Activated T-cell treated with anti-CD3 and anti-CD28 coated beads for 4 hours (primary cell): Measurements from ENCODE around the gene RAB27B.
"Not testable (repeated sequence)": the region's sequence is repeated elsewhere in the genome, so short reads cannot be mapped to it uniquely, and the experiment has no call there.

Experiments used
- DNase-seq: peaks from one replicate; pipeline ENCODE4 v3.0.0-alpha.2; 2020

Gene RAB27B

GRCh38 chr18:54820785-54821275 lies 7.4 kb upstream of the RAB27B start:
- DNase-seq = not testable (repeated sequence)

GRCh38 chr18:54822872-54823845 lies 5.1 kb upstream of the RAB27B start:
- DNase-seq = no peak

- no peak for DNase-seq
Measured at GRCh38 chr18:54824761-54825160, 3.5 kb upstream of the RAB27B start.

- DNase-seq = no peak
Measured at GRCh38 chr18:54825601-54826344, 2.5 kb upstream of the RAB27B start.

GRCh38 chr18:54828986-54829385 lies 709 bp downstream of the RAB27B start:
- DNase-seq = no peak

GRCh38 chr18:54829856-54830255 lies 1.6 kb downstream of the RAB27B start:
- no peak for DNase-seq

GRCh38 chr18:54830260-54830659 lies 2.0 kb downstream of the RAB27B start:
- no peak for DNase-seq

- DNase-seq = no peak
Measured at GRCh38 chr18:54830866-54831265, 2.6 kb downstream of the RAB27B start.

GRCh38 chr18:54835944-54836343 lies 7.7 kb downstream of the RAB27B start:
- no peak for DNase-seq

- no peak for DNase-seq
Measured at GRCh38 chr18:54843314-54843713, 15.0 kb downstream of the RAB27B start.

GRCh38 chr18:54845787-54846186 lies 17.5 kb downstream of the RAB27B start:
- DNase-seq = no peak

GRCh38 chr18:54848121-54848520 lies 19.8 kb downstream of the RAB27B start:
- DNase-seq = no peak

- no peak for DNase-seq
Measured at GRCh38 chr18:54849683-54850082, 21.4 kb downstream of the RAB27B start.

- no peak for DNase-seq
Measured at GRCh38 chr18:54850598-54850997, 22.3 kb downstream of the RAB27B start.

GRCh38 chr18:54852780-54853675 lies 24.8 kb downstream of the RAB27B start:
- no peak for DNase-seq

GRCh38 chr18:54855050-54855449 lies 26.8 kb downstream of the RAB27B start:
- DNase-seq = not testable (repeated sequence)

GRCh38 chr18:54856105-54856646 lies 27.9 kb downstream of the RAB27B start:
- no peak for DNase-seq

GRCh38 chr18:54857499-54857898 lies 29.2 kb downstream of the RAB27B start:
- DNase-seq = no peak

- no peak for DNase-seq
Measured at GRCh38 chr18:54859667-54860421, 31.6 kb downstream of the RAB27B start.

GRCh38 chr18:54860941-54861340 lies 32.7 kb downstream of the RAB27B start:
- DNase-seq = no peak

- no peak for DNase-seq
Measured at GRCh38 chr18:54867131-54867530, 38.9 kb downstream of the RAB27B start.

- DNase-seq = no peak
Measured at GRCh38 chr18:54871231-54871630, 43.0 kb downstream of the RAB27B start.
